Hindlimb muscle (tissue), 1 donor: ENCODE measurements around the gene TDRD10. TPM values are rescaled to one million over a fixed set of nuclear protein-coding genes. Genes with fewer than 3 reads are reported as not detected.

Experiments
- DNase-seq: peaks from one replicate; pipeline ENCODE4 v3.0.0-alpha.2; 2013
- polyA plus RNA-seq: library from polyadenylated mRNA; unstranded; fragments of 120-200 nt; gene quantifications from one replicate; pipeline ENCODE4 v1.2.1, GENCODE V29; 2013; ENCODE audit not compliant: insufficient read length

Gene TDRD10
- polyA plus RNA-seq, 1 donor, result 3.3 TPM

GRCh38 chr1:154578058-154578418 lies 76.0 kb downstream of the TDRD10 start:
- DNase-seq, result no peak

GRCh38 chr1:154579374-154579773 lies 77.4 kb downstream of the TDRD10 start:
- DNase-seq, result no peak

- no peak for DNase-seq
Observed at GRCh38 chr1:154581766-154582165, 79.7 kb downstream of the TDRD10 start.

- no peak for DNase-seq
Observed at GRCh38 chr1:154582885-154583284, 80.9 kb downstream of the TDRD10 start.

GRCh38 chr1:154583773-154584172 lies 81.8 kb downstream of the TDRD10 start:
- DNase-seq, result no peak

GRCh38 chr1:154584267-154584994 lies 82.4 kb downstream of the TDRD10 start:
- no peak for DNase-seq

- DNase-seq, result no peak
Observed at GRCh38 chr1:154586231-154586630, 84.2 kb downstream of the TDRD10 start.

GRCh38 chr1:154586641-154587040 lies 84.6 kb downstream of the TDRD10 start:
- no peak for DNase-seq

GRCh38 chr1:154589780-154590179 lies 87.8 kb downstream of the TDRD10 start:
- no peak for DNase-seq

- DNase-seq, result no peak
Observed at GRCh38 chr1:154590756-154591155, 88.7 kb downstream of the TDRD10 start.

GRCh38 chr1:154591206-154591605 lies 89.2 kb downstream of the TDRD10 start:
- no peak for DNase-seq

GRCh38 chr1:154593390-154593789 lies 91.4 kb downstream of the TDRD10 start:
- no peak for DNase-seq

- DNase-seq, result no peak
Observed at GRCh38 chr1:154594811-154595210, 92.8 kb downstream of the TDRD10 start.

- no peak for DNase-seq
Observed at GRCh38 chr1:154595621-154596020, 93.6 kb downstream of the TDRD10 start.

Other genes with a start within 250 kb of the TDRD10 start
- gene HAX1, start 229.6 kb upstream of the TDRD10 start, polyA plus RNA-seq, result 67.5 TPM
- gene AQP10, start 181.1 kb upstream of the TDRD10 start, polyA plus RNA-seq, result not detected
- gene ATP8B2, start 176.7 kb upstream of the TDRD10 start, polyA plus RNA-seq, result 22.4 TPM
- 7.7 TPM for gene IL6R, start 96.9 kb upstream of the TDRD10 start, polyA plus RNA-seq
- gene SHE, start 193 bp downstream of the TDRD10 start, polyA plus RNA-seq, result 9.9 TPM
- 64.9 TPM for gene UBE2Q1, start 56.4 kb downstream of the TDRD10 start, polyA plus RNA-seq
- gene CHRNB2, start 65.6 kb downstream of the TDRD10 start, polyA plus RNA-seq, result 0.26 TPM
- gene ADAR, start 106.0 kb downstream of the TDRD10 start, polyA plus RNA-seq, result 52.4 TPM